Mesodermal cell (in vitro differentiated cells): ENCODE measurements around the gene VPS35.

ENCODE experiments used
- H3K27ac ChIP-seq: 2 replicates; pipeline ENCODE4 v1.7.0; 2013; ENCODE audit warnings: mild to moderate bottlenecking, low read depth, low read length, moderate library complexity; ENCODE audit not compliant: severe bottlenecking
- H3K36me3 ChIP-seq: 2 replicates; pipeline ENCODE4 v1.7.1; 2013; ENCODE audit warnings: mild to moderate bottlenecking, low read length, moderate library complexity; ENCODE audit not compliant: control insufficient read depth, insufficient read depth
- H3K4me1 ChIP-seq: one replicate; pipeline ENCODE4 v1.7.1; 2013; ENCODE audit warnings: mild to moderate bottlenecking, low read length; ENCODE audit not compliant: insufficient read depth, control insufficient read depth, poor library complexity, severe bottlenecking
- H3K4me3 ChIP-seq: 2 replicates; pipeline ENCODE4 v1.7.0; 2013; ENCODE audit warnings: low read length, control low read depth, mild to moderate bottlenecking; ENCODE audit not compliant: insufficient read depth, poor library complexity, severe bottlenecking; ENCODE audit errors: extremely low read depth
- H3K9me3 ChIP-seq: 2 replicates; pipeline ENCODE4 v1.7.1; 2013; ENCODE audit warnings: mild to moderate bottlenecking, low read length, moderate library complexity; ENCODE audit not compliant: control insufficient read depth
- WGBS, 2 experiments: methylation state at CpG; one replicate each; pipeline ENCODE4 v1.1.5; 2013; ENCODE audit warnings: missing lambda C conversion rate in 2 of 2; ENCODE audit not compliant: insufficient coverage in 2 of 2; 5-methylcytosine and 5-hydroxymethylcytosine counted together

The VPS35 gene

DNA sequence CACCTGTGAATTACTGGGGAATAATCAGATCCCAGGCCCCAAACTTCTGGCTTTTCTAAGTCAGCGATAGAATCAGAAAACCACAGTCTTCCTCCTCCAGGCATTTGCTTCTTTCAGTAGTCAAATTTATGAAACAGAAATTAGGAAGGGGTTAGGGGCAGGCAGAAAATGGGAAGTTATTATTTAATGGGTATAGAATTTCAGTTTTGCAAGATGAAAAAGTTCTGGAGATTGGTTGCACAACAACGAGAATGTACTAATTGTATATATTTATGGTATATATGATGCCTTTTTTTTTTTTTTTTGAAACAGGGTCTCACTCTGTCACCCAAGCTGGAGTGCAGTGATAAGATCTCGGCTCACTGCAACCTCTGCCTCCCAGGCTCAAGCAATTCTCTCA, 23.9 kb upstream of the VPS35 start:
- Histone ChIP-seq H3K9me3 (peaks cover 5% of the 10 kb centered on the region), H3K4me3 (no peak overlapping the region), H3K36me3 (no peaks in the 10 kb centered on the region), H3K27ac (no peak overlapping the region), H3K4me1 (no peaks in the 10 kb centered on the region)
- 80% methylated on average over 1 of the region's 3 CpGs; no CpG with 5 or more reads in 1 of the 2 experiments for WGBS, 2 experiments

DNA sequence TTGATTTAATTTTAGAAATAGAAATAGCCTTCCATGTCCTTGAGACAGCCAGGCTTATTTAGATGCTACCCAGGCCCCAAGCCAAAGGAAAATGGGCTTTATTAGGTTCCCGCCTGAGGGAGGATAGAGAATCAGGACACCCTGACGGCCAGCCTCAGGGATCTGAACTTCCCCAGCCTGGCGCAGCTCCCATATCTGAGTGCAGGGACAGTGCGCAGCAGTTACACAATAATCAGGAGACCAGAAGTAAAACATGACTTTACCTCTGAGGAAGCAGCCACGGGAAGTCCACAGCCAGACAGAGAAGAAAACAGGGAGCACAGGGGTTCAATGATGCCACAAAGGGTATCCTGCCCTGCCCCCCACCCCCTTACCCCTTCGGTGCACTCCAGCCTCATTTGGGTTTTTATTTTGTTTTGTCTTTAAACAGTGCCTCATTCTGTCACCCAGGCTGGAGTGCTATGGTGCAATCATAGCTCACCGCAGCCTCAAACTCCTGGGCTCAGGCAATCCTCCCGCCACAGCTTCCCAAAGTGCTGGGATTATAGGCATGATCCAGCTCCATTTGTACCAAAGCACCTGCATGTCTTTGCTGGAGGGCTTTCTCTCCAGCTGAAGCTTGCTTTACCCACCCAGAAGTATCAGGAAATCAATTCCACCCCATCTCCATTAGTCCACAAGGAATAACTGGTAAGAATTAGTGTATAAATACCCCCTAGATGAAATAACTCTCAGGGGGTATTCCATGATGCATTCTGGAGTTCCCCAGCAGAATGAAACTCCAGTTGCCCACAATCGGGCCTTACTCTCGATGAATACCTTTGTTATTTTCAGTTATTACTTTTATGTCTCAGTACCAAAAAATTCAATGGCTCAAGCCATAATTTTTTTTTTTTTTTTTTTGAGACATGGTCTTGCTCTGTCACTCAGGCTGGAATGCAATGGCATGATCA, 22.4 kb upstream of the VPS35 start:
- no peaks in the 10 kb centered on the region for H3K4me1 ChIP-seq
- 90 to 96% methylated on average over 7 to 9 of the region's 10 CpGs for WGBS, 2 experiments
- no peak overlapping the region for H3K27ac ChIP-seq
- no peak overlapping the region for H3K4me3 ChIP-seq
- peaks cover 5% of the 10 kb centered on the region for H3K9me3 ChIP-seq
- H3K36me3 ChIP-seq = no peaks in the 10 kb centered on the region

DNA sequence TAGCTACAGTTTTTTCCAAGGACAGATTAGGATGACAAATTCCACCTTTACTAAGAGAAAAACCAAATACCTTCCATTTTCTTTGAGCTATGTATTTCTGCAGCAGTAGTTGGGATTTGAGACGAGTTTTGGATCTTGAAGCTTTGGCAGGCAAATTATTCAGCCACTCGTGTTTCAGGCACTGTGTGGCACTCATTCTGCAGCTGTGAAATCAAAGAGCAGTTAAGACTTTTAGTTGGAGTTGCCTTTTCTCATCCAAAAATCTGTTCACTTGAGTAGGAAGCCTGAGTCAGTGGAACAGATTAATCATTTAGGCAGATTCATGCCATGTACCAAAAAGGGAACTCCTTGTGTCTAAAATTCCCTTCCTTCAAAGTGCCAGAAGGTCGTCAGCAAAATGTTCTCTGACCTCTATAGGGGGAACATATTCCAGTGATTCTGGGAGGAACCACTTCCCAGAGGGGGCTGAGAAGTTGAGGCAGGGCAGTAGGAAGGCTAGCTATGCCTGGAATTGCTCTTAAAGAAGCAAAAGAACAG, 20.6 kb upstream of the VPS35 start:
- Histone ChIP-seq H3K4me1 (no peaks in the 10 kb centered on the region), H3K9me3 (no peaks in the 10 kb centered on the region), H3K27ac (no peak overlapping the region), H3K4me3 (no peak overlapping the region), H3K36me3 (no peaks in the 10 kb centered on the region)
- 87 to 100% methylated on average over 2 to 3 of the region's 3 CpGs for WGBS, 2 experiments

DNA sequence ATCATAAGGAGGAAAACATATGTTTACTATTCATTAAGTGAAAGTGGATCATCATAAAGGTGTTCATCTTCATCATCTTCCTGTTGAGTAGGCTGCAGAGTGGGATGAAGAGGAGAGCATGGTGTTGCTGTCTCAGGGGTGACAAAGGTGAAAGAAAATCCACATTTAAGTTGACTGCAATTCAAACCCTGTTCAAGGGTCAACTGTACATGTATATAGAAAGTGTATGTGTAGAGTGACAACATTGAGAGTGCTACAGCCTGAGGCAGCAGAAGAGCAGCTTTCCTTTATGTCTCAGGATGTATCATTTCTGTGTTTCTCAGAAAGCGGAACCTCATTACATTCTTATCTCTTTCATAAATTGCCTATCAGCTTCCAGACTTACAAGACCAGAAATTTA, 17.7 kb upstream of the VPS35 start:
- H3K36me3 ChIP-seq = peaks cover 3% of the 10 kb centered on the region
- WGBS, 2 experiments = no CpG with 5 or more reads among the region's 1 CpG
- no peaks in the 10 kb centered on the region for H3K4me1 ChIP-seq
- no peak overlapping the region for H3K4me3 ChIP-seq
- no peaks in the 10 kb centered on the region for H3K9me3 ChIP-seq
- H3K27ac ChIP-seq = no peak overlapping the region

DNA sequence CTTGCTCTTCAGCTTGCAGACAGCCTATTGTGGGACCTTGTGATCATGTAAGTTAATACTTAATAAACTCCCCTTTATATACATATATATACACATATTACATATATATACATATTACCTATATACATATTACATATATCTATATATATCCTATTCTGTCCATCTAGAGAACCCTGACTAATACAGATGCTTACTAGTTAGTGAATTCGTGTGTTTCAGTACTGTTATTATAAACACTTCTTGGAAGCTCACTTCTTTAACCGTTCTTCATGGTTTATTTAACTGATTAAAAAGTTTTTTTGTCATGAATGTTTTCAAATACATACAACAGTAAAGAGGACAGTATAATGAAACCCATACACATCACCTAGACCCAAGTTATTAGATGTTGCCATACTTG, 13.1 kb upstream of the VPS35 start:
- no CpG with 5 or more reads among the region's 2 CpGs for WGBS, 2 experiments
- Histone ChIP-seq H3K36me3 (peaks cover 38% of the 10 kb centered on the region), H3K4me1 (no peaks in the 10 kb centered on the region), H3K27ac (no peak overlapping the region), H3K4me3 (no peak overlapping the region), H3K9me3 (no peaks in the 10 kb centered on the region)

DNA sequence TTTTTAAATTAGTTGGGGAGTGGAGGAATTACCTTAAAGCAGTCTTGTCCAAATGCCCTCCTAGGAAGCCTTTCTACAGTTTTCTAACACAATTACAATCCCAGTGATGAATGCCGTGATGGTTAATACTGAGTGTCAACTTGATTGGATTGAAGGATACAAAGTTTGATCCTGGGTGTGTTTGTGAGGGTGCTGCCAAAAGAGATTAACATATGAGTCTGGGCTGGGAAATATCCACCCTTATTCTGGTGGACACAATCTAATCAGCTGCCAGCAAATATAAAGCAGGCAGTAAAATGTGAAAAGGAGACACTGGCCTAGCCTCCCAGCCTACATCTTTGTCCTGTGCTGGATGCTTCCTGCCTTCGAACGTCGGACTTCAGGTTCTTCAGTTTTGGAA, 12.6 kb upstream of the VPS35 start:
- Histone ChIP-seq H3K27ac (no peak overlapping the region), H3K9me3 (no peaks in the 10 kb centered on the region), H3K36me3 (peaks cover 42% of the 10 kb centered on the region), H3K4me3 (no peak overlapping the region), H3K4me1 (no peaks in the 10 kb centered on the region)
- 100% methylated on average over 3 of the region's 4 CpGs; no CpG with 5 or more reads in 1 of the 2 experiments for WGBS, 2 experiments

DNA sequence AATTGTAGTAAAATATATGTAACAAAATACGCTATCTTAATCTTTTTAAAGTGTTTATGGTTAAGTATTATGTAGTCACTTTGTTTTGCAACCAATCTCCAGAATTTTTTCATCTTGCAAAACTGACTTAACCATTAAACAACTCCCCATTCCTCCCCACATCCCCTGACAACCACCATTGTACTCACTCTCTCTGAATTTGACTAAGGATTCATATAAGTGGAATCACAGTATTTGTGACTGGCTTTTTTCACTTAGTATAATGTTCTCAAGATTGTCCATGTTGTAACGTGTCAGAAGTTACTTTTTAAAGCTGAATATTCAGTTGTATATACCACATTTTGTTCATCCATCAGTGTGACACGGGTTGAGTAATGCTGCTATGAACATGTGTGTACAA, 11.1 kb upstream of the VPS35 start:
- no CpG with 5 or more reads among the region's 3 CpGs for WGBS, 2 experiments
- Histone ChIP-seq H3K27ac (no peak overlapping the region), H3K9me3 (no peaks in the 10 kb centered on the region), H3K4me1 (no peaks in the 10 kb centered on the region), H3K36me3 (peaks cover 57% of the 10 kb centered on the region), H3K4me3 (no peak overlapping the region)

DNA sequence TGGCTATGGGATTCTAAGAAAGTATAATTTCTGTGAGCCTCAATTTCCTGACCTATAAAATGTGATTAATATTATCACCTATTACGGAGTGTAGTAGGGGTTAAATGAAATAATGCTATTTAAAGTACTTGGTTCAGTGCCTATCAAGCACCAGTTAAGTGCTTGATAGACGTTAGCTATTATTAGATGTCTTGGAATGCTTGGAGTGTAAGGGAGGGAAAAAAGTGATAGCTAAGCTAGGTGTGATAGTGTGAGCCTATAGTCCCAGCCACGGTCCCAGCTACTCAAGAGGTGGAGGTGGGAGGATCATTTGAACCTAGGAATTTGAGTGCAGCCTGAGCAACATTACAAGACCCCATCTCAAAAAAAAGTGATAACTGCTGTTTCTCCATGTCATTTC, 8.0 kb upstream of the VPS35 start:
- Histone ChIP-seq H3K4me3 (no peak overlapping the region), H3K27ac (no peak overlapping the region), H3K9me3 (no peaks in the 10 kb centered on the region), H3K36me3 (peaks cover 80% of the 10 kb centered on the region), H3K4me1 (peaks cover 1% of the 10 kb centered on the region)
- 91 to 100% methylated on average over 1 of the region's 3 CpGs for WGBS, 2 experiments

DNA sequence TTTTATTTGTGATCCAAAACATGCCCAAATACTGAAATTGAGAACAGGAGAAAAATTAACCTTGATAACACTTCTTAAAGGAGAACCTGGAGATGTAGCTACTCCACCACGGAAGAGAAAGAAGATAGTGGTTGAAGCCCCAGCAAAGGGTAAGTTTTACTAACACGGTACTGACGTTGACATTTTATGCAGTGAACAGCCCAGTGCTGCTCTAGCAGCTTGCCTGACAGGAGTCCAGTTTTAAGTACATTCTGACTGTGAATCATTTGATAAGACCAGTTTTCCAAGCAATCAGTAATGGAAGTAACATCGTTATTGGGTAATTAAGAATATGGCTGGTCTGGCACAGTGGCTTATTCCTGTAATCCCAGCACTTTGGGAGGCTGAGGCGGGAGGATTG, 7.0 kb upstream of the VPS35 start:
- Histone ChIP-seq H3K36me3 (peaks cover 85% of the 10 kb centered on the region), H3K4me3 (no peak overlapping the region), H3K9me3 (no peaks in the 10 kb centered on the region), H3K4me1 (peaks cover 5% of the 10 kb centered on the region), H3K27ac (no peak overlapping the region)
- WGBS, 2 experiments = 96 to 98% methylated on average over 4 to 5 of the region's 5 CpGs

DNA sequence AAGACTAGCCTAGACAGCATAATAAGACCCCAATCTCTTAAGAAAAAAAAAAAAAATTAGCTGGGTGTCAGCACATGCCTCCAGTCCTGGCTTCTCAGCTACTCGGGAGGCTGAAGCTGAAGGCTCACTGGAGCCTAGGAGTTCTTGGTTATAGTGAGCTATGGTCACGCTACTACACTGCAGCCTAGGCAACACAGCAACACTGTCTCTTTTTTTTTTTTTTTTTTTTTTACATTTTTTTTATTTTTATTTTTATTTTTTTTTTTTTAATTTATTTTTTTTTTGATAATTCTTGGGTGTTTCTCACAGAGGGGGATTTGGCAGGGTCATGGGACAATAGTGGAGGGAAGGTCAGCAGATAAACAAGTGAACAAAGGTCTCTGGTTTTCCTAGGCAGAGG, 4.6 kb upstream of the VPS35 start:
- Histone ChIP-seq H3K4me3 (no peak overlapping the region), H3K36me3 (peaks cover 69% of the 10 kb centered on the region), H3K9me3 (no peaks in the 10 kb centered on the region), H3K4me1 (peaks cover 5% of the 10 kb centered on the region), H3K27ac (no peak overlapping the region)
- WGBS, 2 experiments = 78% methylated on average over 1 of the region's 2 CpGs; no CpG with 5 or more reads in 1 of the 2 experiments

DNA sequence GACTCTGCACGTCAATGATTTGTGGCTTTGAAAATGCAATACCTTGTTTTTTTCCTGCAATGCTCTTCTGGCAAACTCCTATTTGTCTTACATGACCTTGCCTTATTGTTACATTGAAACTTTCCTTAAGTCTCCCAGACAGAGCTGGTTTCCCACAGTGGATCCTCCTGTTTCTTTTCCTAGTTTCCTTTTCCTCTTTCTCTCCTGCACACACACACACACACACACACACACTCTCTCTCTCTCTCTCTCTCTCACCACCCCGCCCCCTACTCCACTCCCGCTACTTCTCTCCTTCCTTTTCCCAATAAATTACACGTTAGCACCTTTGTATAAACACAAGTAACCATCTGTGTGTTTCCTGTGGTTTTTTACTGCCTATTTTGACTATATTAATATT, 2.7 kb upstream of the VPS35 start:
- peaks cover 13% of the 10 kb centered on the region for H3K4me1 ChIP-seq
- H3K4me3 ChIP-seq = peak overlapping the region; percentile 93
- no peaks in the 10 kb centered on the region for H3K9me3 ChIP-seq
- H3K36me3 ChIP-seq = peaks cover 51% of the 10 kb centered on the region
- H3K27ac ChIP-seq = no peak overlapping the region
- 56 to 89% methylated on average over 1 of the region's 4 CpGs for WGBS, 2 experiments
